ENCODE measurements around the gene SELENOT. TPM values are rescaled to one million over a fixed set of nuclear protein-coding genes. Genes with fewer than 3 reads are reported as not detected.
"Not testable (repeated sequence)": the region's sequence is repeated elsewhere in the genome, so short reads cannot be mapped to it uniquely, and the experiment has no call there.

SELENOT gene
- total and polyA plus RNA-seq, 12 donors = 15.9 to 101 (median 76.1) TPM

GRCh38 chr3:150612494-150612893 is 9.4 kb downstream of the SELENOT start:
- TF ChIP-seq, protein P1, sequence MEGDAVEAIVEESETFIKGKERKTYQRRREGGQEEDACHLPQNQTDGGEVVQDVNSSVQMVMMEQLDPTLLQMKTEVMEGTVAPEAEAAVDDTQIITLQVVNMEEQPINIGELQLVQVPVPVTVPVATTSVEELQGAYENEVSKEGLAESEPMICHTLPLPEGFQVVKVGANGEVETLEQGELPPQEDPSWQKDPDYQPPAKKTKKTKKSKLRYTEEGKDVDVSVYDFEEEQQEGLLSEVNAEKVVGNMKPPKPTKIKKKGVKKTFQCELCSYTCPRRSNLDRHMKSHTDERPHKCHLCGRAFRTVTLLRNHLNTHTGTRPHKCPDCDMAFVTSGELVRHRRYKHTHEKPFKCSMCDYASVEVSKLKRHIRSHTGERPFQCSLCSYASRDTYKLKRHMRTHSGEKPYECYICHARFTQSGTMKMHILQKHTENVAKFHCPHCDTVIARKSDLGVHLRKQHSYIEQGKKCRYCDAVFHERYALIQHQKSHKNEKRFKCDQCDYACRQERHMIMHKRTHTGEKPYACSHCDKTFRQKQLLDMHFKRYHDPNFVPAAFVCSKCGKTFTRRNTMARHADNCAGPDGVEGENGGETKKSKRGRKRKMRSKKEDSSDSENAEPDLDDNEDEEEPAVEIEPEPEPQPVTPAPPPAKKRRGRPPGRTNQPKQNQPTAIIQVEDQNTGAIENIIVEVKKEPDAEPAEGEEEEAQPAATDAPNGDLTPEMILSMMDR (IDR thresholded peaks at IDR 0.05) = no peak
- Histone ChIP-seq H3K36me3 (peaks cover 0 to 32% (median 7%) of the 10 kb centered on the region in 9 donors), H3K9me3 (no peaks in the 10 kb centered on the region), H3K27ac (no peak overlapping the region), H3K27me3 (no peaks in the 10 kb centered on the region), H3K4me1 (peaks cover 0 to 51% (median 32%) of the 10 kb centered on the region in 9 donors), H3K4me3 (no peak overlapping the region)
- DNase-seq (no peak), ATAC-seq (no peak)
- WGBS, 2 donors = 90 to 95% methylated on average over 1 of the region's 1 CpG
- intact Hi-C loops (cut with DNase I) = loop anchor here in 1 of 10 donors (10.0 kb wide), 1 partner anchor 92 kb away; the partner anchor contains the start of gene ERICH6

GRCh38 chr3:150613034-150613433 is 9.9 kb downstream of the SELENOT start:
- no peak overlapping the region for H3K4me3 ChIP-seq
- ATAC-seq = no peak
- peaks cover 0 to 46% (median 27%) of the 10 kb centered on the region in 9 donors for H3K4me1 ChIP-seq
- TF ChIP-seq, protein P1 (IDR thresholded peaks at IDR 0.05) = no peak
- intact Hi-C loops (cut with DNase I) = loop anchor here in 1 of 10 donors (10.0 kb wide), 1 partner anchor 92 kb away; the partner anchor contains the start of gene ERICH6
- no peaks in the 10 kb centered on the region for H3K27me3 ChIP-seq
- no peaks in the 10 kb centered on the region for H3K9me3 ChIP-seq
- peaks cover 0 to 29% (median 7%) of the 10 kb centered on the region in 9 donors for H3K36me3 ChIP-seq
- 98 to 100% methylated on average over 2 of the region's 2 CpGs for whole genome bisulfite sequencing, 2 donors
- no peak for DNase-seq
- H3K27ac ChIP-seq = no peak overlapping the region

DNA sequence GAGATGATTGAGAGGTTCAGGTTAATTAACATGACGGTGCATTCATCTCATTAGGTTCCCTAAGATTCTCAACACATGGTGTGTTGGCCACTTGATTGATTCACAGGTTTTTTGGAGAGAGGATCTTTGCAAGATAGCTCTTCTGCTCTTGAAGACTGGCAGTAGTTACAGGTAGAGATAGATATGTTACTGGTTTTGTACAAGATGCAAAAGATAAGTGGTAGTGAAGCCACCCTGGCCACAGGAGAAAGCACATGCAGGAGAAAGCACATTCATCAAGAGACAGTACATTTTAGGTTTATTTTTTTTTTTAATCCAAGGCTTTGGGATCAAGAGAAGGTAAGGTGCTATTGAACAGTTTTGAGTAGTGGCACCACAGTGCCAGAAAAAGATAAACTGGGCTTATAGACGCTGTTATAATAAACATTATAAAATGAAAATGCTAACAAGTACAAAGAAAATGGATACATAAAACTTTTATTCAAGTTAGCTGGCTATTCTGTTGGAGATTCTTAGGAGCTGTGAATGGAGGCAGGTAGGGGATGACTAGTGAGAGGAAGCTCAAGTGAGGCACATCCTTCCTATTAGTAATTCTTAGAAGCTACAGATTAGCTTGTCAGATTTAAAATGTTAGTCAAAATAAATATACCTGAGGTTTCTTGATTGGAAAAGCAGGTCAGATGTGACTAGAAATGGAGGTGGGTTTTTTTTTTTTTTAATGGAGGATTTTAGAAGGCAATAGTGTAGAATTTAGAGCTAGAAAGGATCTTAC is 10.8 kb downstream of the SELENOT start:
- no peak overlapping the region for H3K27ac ChIP-seq
- H3K4me3 ChIP-seq = no peak overlapping the region
- intact Hi-C loops (cut with DNase I) = loop anchor here in 1 of 10 donors (10.0 kb wide), 1 partner anchor 91 kb away; the partner anchor contains the start of gene ERICH6
- H3K27me3 ChIP-seq = no peaks in the 10 kb centered on the region
- H3K4me1 ChIP-seq = peaks cover 0 to 39% (median 23%) of the 10 kb centered on the region in 9 donors
- DNase-seq (no peak), ATAC-seq (no peak)
- H3K36me3 ChIP-seq = peaks cover 0 to 35% (median 7%) of the 10 kb centered on the region in 9 donors
- no peaks in the 10 kb centered on the region for H3K9me3 ChIP-seq
- TF ChIP-seq, protein P1 (IDR thresholded peaks at IDR 0.05) = no peak
- 95 to 97% methylated on average over 2 of the region's 2 CpGs for WGBS, 2 donors

DNA sequence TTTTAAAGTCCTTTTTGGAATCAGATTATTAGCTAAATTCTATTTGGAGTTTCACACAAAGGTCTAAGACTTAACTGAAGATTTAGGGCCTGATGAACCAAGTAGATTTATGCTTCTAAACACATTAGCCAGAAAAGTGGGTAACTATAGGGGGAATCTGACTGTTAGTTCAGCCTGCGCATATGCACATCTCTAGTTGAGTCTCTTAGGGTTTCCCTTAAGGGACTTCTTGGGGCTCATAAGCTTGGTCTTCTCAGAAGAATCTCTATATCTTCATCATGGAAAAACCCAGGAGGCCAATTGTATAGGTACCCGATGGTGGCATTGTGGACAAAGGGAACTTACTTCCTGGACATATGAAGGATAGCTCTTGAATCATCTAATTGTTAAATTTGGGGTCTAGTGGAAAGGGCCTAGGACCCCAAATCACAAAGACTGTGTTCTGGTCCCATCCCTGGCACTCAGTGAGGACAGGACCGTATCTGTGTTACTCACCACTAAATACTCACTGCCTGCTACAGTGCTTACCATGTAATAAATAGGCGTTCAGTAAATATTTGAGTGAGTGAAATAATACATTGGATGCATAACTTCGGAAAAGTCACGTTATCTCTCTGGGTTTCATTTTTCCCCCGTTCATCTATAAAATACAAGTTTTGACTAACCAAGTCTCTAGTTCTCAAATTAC is 17.0 kb downstream of the SELENOT start:
- Histone ChIP-seq H3K4me3 (no peak overlapping the region), H3K4me1 (peaks cover 0 to 36% (median 19%) of the 10 kb centered on the region in 9 donors), H3K27me3 (no peaks in the 10 kb centered on the region), H3K36me3 (peaks cover 0 to 35% (median 4%) of the 10 kb centered on the region in 9 donors), H3K9me3 (no peaks in the 10 kb centered on the region), H3K27ac (no peak overlapping the region)
- intact Hi-C loops (cut with DNase I) = no loop called here
- TF ChIP-seq, protein P1 (IDR thresholded peaks at IDR 0.05) = no peak
- ATAC-seq = no peak
- 92 to 94% methylated on average over 7 of the region's 7 CpGs for WGBS, 2 donors
- no peak for DNase-seq

DNA sequence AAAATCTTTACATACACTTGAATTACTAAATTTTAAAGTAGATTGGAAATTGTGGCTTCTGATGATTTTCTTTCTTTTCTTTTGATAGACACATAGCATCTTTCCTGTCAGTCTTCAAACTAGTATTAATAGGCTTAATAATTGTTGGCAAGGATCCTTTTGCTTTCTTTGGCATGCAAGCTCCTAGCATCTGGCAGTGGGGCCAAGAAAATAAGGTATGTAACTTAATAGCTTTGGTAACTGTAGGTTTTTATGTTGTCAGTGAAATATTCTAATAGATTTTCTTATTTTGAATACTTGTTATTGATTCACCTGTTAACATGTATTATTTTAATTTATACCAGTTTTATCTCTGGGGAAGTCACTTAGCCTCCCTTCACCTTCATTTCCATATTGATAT is 19.8 kb downstream of the SELENOT start:
- Histone ChIP-seq H3K36me3 (peaks cover 0 to 63% (median 11%) of the 10 kb centered on the region in 9 donors), H3K4me1 (peaks cover 0 to 44% (median 22%) of the 10 kb centered on the region in 9 donors)
- DNase-seq; H3K27me3 ChIP-seq; H3K9me3 ChIP-seq; intact Hi-C loops (cut with DNase I); H3K4me3 ChIP-seq; ATAC-seq; H3K27ac ChIP-seq: not testable (repeated sequence)
